Upper lobe of left lung (tissue), 6 donors: ENCODE measurements around the gene ITIH1. TPM values are rescaled to one million over a fixed set of nuclear protein-coding genes. Genes with fewer than 3 reads are reported as not detected.

ENCODE experiments used
- ATAC-seq, 2 donors: fragments of 200-7000 bp; cut with Tn5 transposase; one replicate each; pipeline ENCODE4 v1.9.1; 2022; ENCODE audit warnings: mild to moderate bottlenecking in 2 of 2, moderate library complexity in 2 of 2; ENCODE audit not compliant: low FRiP score in 2 of 2
- DNase-seq, 2 donors: peaks; one replicate each; pipeline ENCODE4 v3.0.0-alpha.2; 2019 to 2020
- H3K27ac ChIP-seq, 4 donors: fragments of 200-600 bp; sonication (generic); one replicate each; pipeline ENCODE4 v1.5.1; 2016 to 2019
- H3K27me3 ChIP-seq, 4 donors: fragments of 200-600 bp; sonication (generic); one replicate each; pipeline ENCODE4 v1.5.1; 2017 to 2019
- H3K36me3 ChIP-seq, 4 donors: fragments of 200-600 bp; sonication (generic); one replicate each; pipeline ENCODE4 v1.5.1; 2016 to 2019
- H3K4me1 ChIP-seq, 4 donors: fragments of 200-600 bp; sonication (generic); one replicate each; pipeline ENCODE4 v1.5.1; 2018 to 2019
- H3K4me3 ChIP-seq, 4 donors: fragments of 200-600 bp; sonication (generic); one replicate each; pipeline ENCODE4 v1.5.1; 2017 to 2019; ENCODE audit warnings: mild to moderate bottlenecking in 2 of 4, moderate library complexity in 1 of 4
- H3K9me3 ChIP-seq, 4 donors: fragments of 200-600 bp; sonication (generic); one replicate each; pipeline ENCODE4 v1.5.1; 2018 to 2019
- CTCF ChIP-seq, 6 experiments: fragments of 450-650 bp in 4 of 6; fragments of 200-600 bp in 2 of 6; sonication (generic) in 2 of 6; IDR thresholded peaks; one replicate each; pipeline ENCODE4 v1.5.1; 2016 to 2019; ENCODE audit warnings: antibody characterized with exemption in 6 of 6
- EP300 ChIP-seq, 4 donors: sonication (generic); formaldehyde crosslinking; IDR thresholded peaks; one replicate each; pipeline ENCODE4 v1.5.1; 2017; ENCODE audit warnings: antibody characterized with exemption in 4 of 4, control low read depth in 2 of 4
- POLR2A ChIP-seq, 4 donors: fragments of 450-650 bp; IDR thresholded peaks; one replicate each; pipeline ENCODE4 v1.5.1; 2016 to 2017; ENCODE audit warnings: antibody characterized with exemption in 4 of 4, mild to moderate bottlenecking in 2 of 4
- POLR2AphosphoS5 ChIP-seq, 2 donors: sonication (generic); formaldehyde crosslinking; IDR thresholded peaks; one replicate each; pipeline ENCODE4 v1.5.1; 2017; ENCODE audit warnings: antibody characterized with exemption in 2 of 2
- WGBS, 2 donors: methylation state at CpG; one replicate each; pipeline ENCODE4 v1.1.5; 2017 to 2018; 5-methylcytosine and 5-hydroxymethylcytosine counted together
- total RNA-seq, 6 donors: library from RNA; depleted of rRNA in 4 of 6; stranded (reverse); fragments of >200 nt in 4 of 6; gene quantifications; one replicate each; pipeline versions ENCODE4 v1.1.0 to v1.2.1, GENCODE V29; 2016 to 2021
- donor health status: DM: no; HTN: no; CAD: no; lungs with moderate emphysema.
- donor health status: DM: no; HTN: yes; CAD: no; lungs with severe emphysema.

Gene ITIH1
- total RNA-seq, 6 donors from 2014 or later, result 0.40 to 0.54 TPM; not detected in 4

- no peaks in the 10 kb centered on the region for H3K9me3 ChIP-seq
- WGBS, 2 donors, result 82 to 84% methylated on average over 17 to 19 of the region's 19 CpGs
- ATAC-seq (no peak), DNase-seq (no peak)
- TF ChIP-seq EP300 (IDR thresholded peaks at IDR 0.05), result no peak
- TF ChIP-seq POLR2AphosphoS5 (IDR thresholded peaks at IDR 0.05), result no peak
- TF ChIP-seq POLR2A (IDR thresholded peaks at IDR 0.05), result no peak
- no peak for TF ChIP-seq CTCF (IDR thresholded peaks at IDR 0.05)
- no peak overlapping the region for H3K4me3 ChIP-seq
- H3K36me3 ChIP-seq, result no peaks in the 10 kb centered on the region
- no peaks in the 10 kb centered on the region for H3K4me1 ChIP-seq
- no peaks in the 10 kb centered on the region for H3K27me3 ChIP-seq
- no peak overlapping the region for H3K27ac ChIP-seq
Observed at GRCh38 chr3:52805270-52806039, 28.1 kb downstream of the ITIH1 start.

- 58 to 72% methylated on average over 2 of the region's 2 CpGs for WGBS, 2 donors
Observed at GRCh38 chr3:52809149-52809548, 31.8 kb downstream of the ITIH1 start.

GRCh38 chr3:52809662-52810377 is 32.4 kb downstream of the ITIH1 start:
- ATAC-seq (no peak), DNase-seq (no peak)
- Histone ChIP-seq H3K9me3 (no peaks in the 10 kb centered on the region), H3K4me3 (no peak overlapping the region), H3K27ac (no peak overlapping the region), H3K36me3 (no peaks in the 10 kb centered on the region), H3K4me1 (no peaks in the 10 kb centered on the region), H3K27me3 (no peaks in the 10 kb centered on the region)
- TF ChIP-seq CTCF (IDR thresholded peaks at IDR 0.05) (no peak), EP300 (IDR thresholded peaks at IDR 0.05) (no peak), POLR2A (IDR thresholded peaks at IDR 0.05) (no peak), POLR2AphosphoS5 (IDR thresholded peaks at IDR 0.05) (no peak)
- WGBS, 2 donors, result 56 to 59% methylated on average over 7 of the region's 7 CpGs

More at GRCh38 chr3:52809149-52809548, 31.8 kb downstream of the ITIH1 start:
- Histone ChIP-seq H3K27ac (no peak overlapping the region), H3K27me3 (no peaks in the 10 kb centered on the region), H3K4me3 (no peak overlapping the region), H3K36me3 (no peaks in the 10 kb centered on the region), H3K9me3 (no peaks in the 10 kb centered on the region), H3K4me1 (no peaks in the 10 kb centered on the region)
- TF ChIP-seq POLR2AphosphoS5 (IDR thresholded peaks at IDR 0.05) (no peak), EP300 (IDR thresholded peaks at IDR 0.05) (no peak), POLR2A (IDR thresholded peaks at IDR 0.05) (no peak), CTCF (IDR thresholded peaks at IDR 0.05) (no peak)
- ATAC-seq, result no peak
- DNase-seq, result no peak

- H3K27ac ChIP-seq, result no peak overlapping the region
- no peak overlapping the region for H3K4me3 ChIP-seq
- no peaks in the 10 kb centered on the region for H3K27me3 ChIP-seq
- no peak for DNase-seq
- TF ChIP-seq POLR2A (IDR thresholded peaks at IDR 0.05), result no peak
- TF ChIP-seq POLR2AphosphoS5 (IDR thresholded peaks at IDR 0.05), result no peak
- TF ChIP-seq CTCF (IDR thresholded peaks at IDR 0.05), result no peak
- TF ChIP-seq EP300 (IDR thresholded peaks at IDR 0.05), result no peak
- ATAC-seq, result no peak
- no peaks in the 10 kb centered on the region for H3K36me3 ChIP-seq
- H3K9me3 ChIP-seq, result no peaks in the 10 kb centered on the region
- 91 to 93% methylated on average over 11 of the region's 11 CpGs for WGBS, 2 donors
- no peaks in the 10 kb centered on the region for H3K4me1 ChIP-seq
Observed at GRCh38 chr3:52810923-52811322, 33.5 kb downstream of the ITIH1 start.
